Colon (tissue), 2 donors: ENCODE results near the gene IRF9.

ENCODE experiments used
- FAIRE-seq: peaks from 2 replicates; lab custom pipeline; 2012; peaks lifted over from hg19 to GRCh38; lab: Jason Lieb, UNC
- donor health status: control.
- donor health status: control.

Gene IRF9

GRCh38 chr14:24149302-24149969 lies 11.6 kb upstream of the IRF9 start:
- FAIRE-seq: no peak

- no peak for FAIRE-seq
These were observed 11.0 kb upstream of the IRF9 start for GRCh38 chr14:24150061-24150460.

GRCh38 chr14:24150567-24150966 lies 10.5 kb upstream of the IRF9 start:
- no peak for FAIRE-seq

GRCh38 chr14:24150993-24151392 lies 10.1 kb upstream of the IRF9 start:
- no peak for FAIRE-seq

GRCh38 chr14:24151404-24152080 lies 9.5 kb upstream of the IRF9 start:
- FAIRE-seq: no peak

- FAIRE-seq: no peak
These were observed 6.0 kb upstream of the IRF9 start for GRCh38 chr14:24155100-24155499.

- FAIRE-seq: no peak
These were observed 4.2 kb upstream of the IRF9 start for GRCh38 chr14:24156840-24157239.

GRCh38 chr14:24157331-24157730 lies 3.7 kb upstream of the IRF9 start:
- FAIRE-seq: no peak

- FAIRE-seq: no peak
These were observed 1.1 kb upstream of the IRF9 start for GRCh38 chr14:24159777-24160498.

- no peak for FAIRE-seq
These were observed 591 bp upstream of the IRF9 start for GRCh38 chr14:24160499-24160849.

GRCh38 chr14:24162093-24162492 lies 1.0 kb downstream of the IRF9 start:
- no peak for FAIRE-seq

- no peak for FAIRE-seq
These were observed 3.5 kb downstream of the IRF9 start for GRCh38 chr14:24164518-24164991.

GRCh38 chr14:24165785-24166184 lies 4.7 kb downstream of the IRF9 start:
- no peak for FAIRE-seq

- FAIRE-seq: no peak
These were observed 6.5 kb downstream of the IRF9 start for GRCh38 chr14:24167469-24168114.

- no peak for FAIRE-seq
These were observed 10.6 kb downstream of the IRF9 start, which contains the start of gene REC8 for GRCh38 chr14:24171422-24172260. TSS of gene REC8 (plus strand) at chr14:24172080. CDS start at chr14:24172553, 473 bp downstream.

GRCh38 chr14:24172261-24172860 lies 11.3 kb downstream of the IRF9 start:
- FAIRE-seq: no peak

- no peak for FAIRE-seq
These were observed 11.8 kb downstream of the IRF9 start for GRCh38 chr14:24172871-24173281.

GRCh38 chr14:24176599-24176998 lies 15.5 kb downstream of the IRF9 start:
- no peak for FAIRE-seq

- FAIRE-seq: no peak
These were observed 16.2 kb downstream of the IRF9 start for GRCh38 chr14:24177041-24177825.

GRCh38 chr14:24177891-24178290 lies 16.8 kb downstream of the IRF9 start:
- FAIRE-seq: no peak
